Raji (cell line): ENCODE results near the gene TSHZ2.

ENCODE experiments used
- POLR2A ChIP-seq: IDR thresholded peaks from 2 replicates; pipeline ENCODE4 v1.6.1; 2011; ENCODE audit warnings: low read depth, low read length, control low read depth; ENCODE audit not compliant: insufficient read depth

Gene TSHZ2

GRCh38 chr20:53227523-53227922 lies 255.4 kb downstream of the TSHZ2 start:
- no peak for TF ChIP-seq POLR2A

GRCh38 chr20:53231061-53231460 lies 258.9 kb downstream of the TSHZ2 start:
- no peak for TF ChIP-seq POLR2A

GRCh38 chr20:53237461-53237860 lies 265.3 kb downstream of the TSHZ2 start:
- no peak for TF ChIP-seq POLR2A

- TF ChIP-seq POLR2A, result no peak
Observed at GRCh38 chr20:53238121-53238660, 266.0 kb downstream of the TSHZ2 start.

- no peak for TF ChIP-seq POLR2A
Observed at GRCh38 chr20:53243152-53243551, 271.0 kb downstream of the TSHZ2 start.

GRCh38 chr20:53244711-53245110 lies 272.6 kb downstream of the TSHZ2 start:
- TF ChIP-seq POLR2A, result no peak

- TF ChIP-seq POLR2A, result no peak
Observed at GRCh38 chr20:53245574-53245973, 273.4 kb downstream of the TSHZ2 start.

- TF ChIP-seq POLR2A, result no peak
Observed at GRCh38 chr20:53247468-53248103, 275.4 kb downstream of the TSHZ2 start.

GRCh38 chr20:53250456-53250855 lies 278.3 kb downstream of the TSHZ2 start:
- TF ChIP-seq POLR2A, result no peak

GRCh38 chr20:53252002-53252401 lies 279.8 kb downstream of the TSHZ2 start:
- no peak for TF ChIP-seq POLR2A

GRCh38 chr20:53253668-53254067 lies 281.5 kb downstream of the TSHZ2 start:
- no peak for TF ChIP-seq POLR2A

- no peak for TF ChIP-seq POLR2A
Observed at GRCh38 chr20:53255102-53255710, 283.0 kb downstream of the TSHZ2 start.

GRCh38 chr20:53258741-53259140 lies 286.6 kb downstream of the TSHZ2 start:
- no peak for TF ChIP-seq POLR2A

GRCh38 chr20:53260168-53260567 lies 288.0 kb downstream of the TSHZ2 start:
- TF ChIP-seq POLR2A, result no peak

GRCh38 chr20:53260591-53260990 lies 288.4 kb downstream of the TSHZ2 start:
- TF ChIP-seq POLR2A, result no peak

- no peak for TF ChIP-seq POLR2A
Observed at GRCh38 chr20:53262365-53262764, 290.2 kb downstream of the TSHZ2 start.

- TF ChIP-seq POLR2A, result no peak
Observed at GRCh38 chr20:53263554-53264438, 291.6 kb downstream of the TSHZ2 start.
